Loucy (cell line): Measurements from ENCODE around the gene CSNK1G3.

ENCODE experiments used
- EZH2phosphoT487 ChIP-seq: fragments of 200-600 bp; IDR thresholded peaks from 2 replicates; pipeline ENCODE4 v1.6.1; 2018; ENCODE audit warnings: antibody characterized with exemption, mild to moderate bottlenecking, moderate library complexity, borderline replicate concordance
- TF ChIP-seq, protein P1 (sequence below): fragments of 200-600 bp; sonication (generic); conservative IDR thresholded peaks from 2 replicates; pipeline ENCODE4 v1.5.1; 2014; ENCODE audit warnings: mild to moderate bottlenecking, antibody characterized with exemption, low read length

GRCh38 chr5:123659495-123659894, 147.5 kb downstream of the CSNK1G3 start:
- no peak for TF ChIP-seq EZH2phosphoT487
- TF ChIP-seq, protein P1, sequence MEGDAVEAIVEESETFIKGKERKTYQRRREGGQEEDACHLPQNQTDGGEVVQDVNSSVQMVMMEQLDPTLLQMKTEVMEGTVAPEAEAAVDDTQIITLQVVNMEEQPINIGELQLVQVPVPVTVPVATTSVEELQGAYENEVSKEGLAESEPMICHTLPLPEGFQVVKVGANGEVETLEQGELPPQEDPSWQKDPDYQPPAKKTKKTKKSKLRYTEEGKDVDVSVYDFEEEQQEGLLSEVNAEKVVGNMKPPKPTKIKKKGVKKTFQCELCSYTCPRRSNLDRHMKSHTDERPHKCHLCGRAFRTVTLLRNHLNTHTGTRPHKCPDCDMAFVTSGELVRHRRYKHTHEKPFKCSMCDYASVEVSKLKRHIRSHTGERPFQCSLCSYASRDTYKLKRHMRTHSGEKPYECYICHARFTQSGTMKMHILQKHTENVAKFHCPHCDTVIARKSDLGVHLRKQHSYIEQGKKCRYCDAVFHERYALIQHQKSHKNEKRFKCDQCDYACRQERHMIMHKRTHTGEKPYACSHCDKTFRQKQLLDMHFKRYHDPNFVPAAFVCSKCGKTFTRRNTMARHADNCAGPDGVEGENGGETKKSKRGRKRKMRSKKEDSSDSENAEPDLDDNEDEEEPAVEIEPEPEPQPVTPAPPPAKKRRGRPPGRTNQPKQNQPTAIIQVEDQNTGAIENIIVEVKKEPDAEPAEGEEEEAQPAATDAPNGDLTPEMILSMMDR, result no peak
